HG02943 (cell line): ENCODE data around the gene TMOD1.
A peak's percentile ranks its signal among the peaks of the same experiment; 100 is the strongest.

Experiments
- ATAC-seq: cut with Tn5 transposase; IDR thresholded peaks from one replicate; pipeline ENCODE4 v1.9.1; 2021; ENCODE audit warnings: mild to moderate bottlenecking, low read depth, moderate library complexity; ENCODE audit not compliant: unreplicated experiment

The TMOD1 gene

DNA sequence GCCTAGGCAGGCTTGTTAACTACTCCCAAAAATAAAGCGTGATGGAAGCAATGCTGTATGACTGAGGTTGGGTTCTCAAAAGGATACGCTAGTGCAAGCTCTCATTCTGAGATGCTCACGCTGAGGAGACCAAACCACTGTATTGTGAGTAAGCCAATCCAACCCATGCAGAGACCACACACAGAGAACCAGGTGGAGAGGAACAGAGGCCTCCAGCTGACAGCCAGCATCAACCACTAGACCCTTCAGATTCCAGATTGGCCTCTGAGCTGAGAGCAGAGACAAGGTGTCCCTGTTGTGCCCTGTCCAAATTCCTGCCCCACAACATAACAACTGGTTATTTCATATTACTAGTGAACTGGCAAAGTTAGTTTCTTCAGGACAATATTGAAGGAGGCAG lies 127.2 kb downstream of the TMOD1 start:
- ATAC-seq = no peak

DNA sequence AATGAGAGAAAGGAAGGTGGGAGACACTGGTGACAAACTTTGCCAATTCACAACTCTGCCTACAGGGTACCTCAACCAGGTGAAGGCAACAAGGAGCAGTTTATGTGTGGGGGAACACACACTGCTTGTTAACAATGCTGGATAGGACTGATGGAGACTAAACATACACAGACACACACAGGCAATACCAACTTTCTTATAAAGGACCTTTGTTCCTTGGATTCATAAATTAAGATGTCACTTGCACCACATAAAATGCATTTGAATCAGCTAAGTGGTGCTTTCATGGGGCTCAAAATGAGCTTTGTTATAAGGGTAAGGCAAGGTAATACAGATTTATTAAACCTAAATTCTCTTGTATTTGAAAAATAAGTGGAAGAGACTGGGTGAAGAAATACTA lies 127.7 kb downstream of the TMOD1 start:
- no peak for ATAC-seq

GRCh38 chr9:97630591-97630990 lies 129.1 kb downstream of the TMOD1 start:
- ATAC-seq = no peak

- peak; percentile 18 for ATAC-seq
Observed at GRCh38 chr9:97632248-97632984, 130.9 kb downstream of the TMOD1 start.

DNA sequence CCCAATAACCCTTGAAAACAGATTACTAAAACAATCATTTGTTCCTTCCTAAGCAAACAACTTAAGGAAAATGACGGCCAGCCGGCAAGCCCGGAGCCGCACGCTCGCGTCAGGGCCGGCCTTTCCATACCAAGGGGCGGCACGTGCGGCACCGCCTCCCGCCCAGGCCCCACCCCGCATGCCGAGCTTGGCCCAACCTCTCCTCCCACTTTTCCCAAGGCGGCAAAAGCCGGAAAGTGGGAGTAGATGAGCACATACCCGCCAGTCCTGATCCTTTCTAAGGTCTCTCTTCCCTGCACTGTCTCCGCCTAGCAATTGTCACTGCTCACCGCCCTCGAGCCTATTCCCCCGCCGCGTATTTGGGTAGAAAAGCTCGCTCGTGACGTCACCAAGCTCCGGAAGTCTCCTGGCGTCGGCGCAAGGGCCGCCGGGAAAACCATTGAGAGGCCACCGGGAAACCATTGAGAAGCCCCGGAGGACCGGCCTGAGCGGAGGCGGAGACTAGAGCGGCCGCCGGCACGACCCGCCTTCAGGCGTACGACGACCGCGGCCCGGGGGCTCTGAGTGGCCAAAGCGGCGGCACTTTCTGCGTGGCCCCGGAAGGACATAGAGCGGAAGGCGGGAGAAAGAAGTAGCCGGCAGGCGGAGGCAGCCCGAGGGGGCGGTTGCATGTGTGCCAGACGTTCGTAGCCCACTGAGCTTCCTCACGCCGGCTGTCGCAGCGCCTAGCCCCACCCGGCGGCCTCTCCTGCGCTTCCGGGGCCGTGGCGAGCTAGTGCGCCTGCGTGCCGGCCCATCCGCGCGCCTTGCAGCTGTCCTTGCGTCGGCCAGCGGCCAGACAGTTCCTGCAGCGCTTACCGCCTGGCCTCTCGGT lies 131.8 kb downstream of the TMOD1 start, which contains the start of the genes NCBP1 and TSTD2:
Gene NCBP1 (plus strand): TSS at position 837 of the 874 bp plus-strand sequence. CDS start 61 bp downstream, outside the sequence.
Gene TSTD2 (minus strand): TSS at position 384 of the 874 bp plus-strand sequence. CDS start 5,806 bp downstream, outside the sequence.
- peak; percentile 90 for ATAC-seq

- no peak for ATAC-seq
Observed at GRCh38 chr9:97633859-97634490, 132.5 kb downstream of the TMOD1 start.

DNA sequence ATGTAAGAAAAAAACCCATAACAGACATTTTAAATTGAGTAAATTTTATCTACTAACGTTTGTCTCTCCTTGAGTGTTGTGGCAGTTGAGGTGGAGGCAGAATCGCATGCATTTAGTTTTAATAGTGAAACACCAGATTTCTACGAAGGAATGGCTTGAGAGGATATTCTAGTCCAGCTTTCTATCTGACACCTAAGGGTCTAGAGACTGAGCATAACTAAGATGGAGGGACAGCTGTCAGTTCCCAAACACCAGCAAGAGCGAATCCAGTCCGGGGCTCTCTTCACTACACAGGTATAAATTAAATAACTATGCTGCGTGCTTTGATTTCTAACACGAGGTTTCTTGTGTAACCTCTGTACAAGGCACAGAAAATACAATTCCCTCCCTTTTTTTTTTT lies 133.6 kb downstream of the TMOD1 start:
- ATAC-seq = no peak

DNA sequence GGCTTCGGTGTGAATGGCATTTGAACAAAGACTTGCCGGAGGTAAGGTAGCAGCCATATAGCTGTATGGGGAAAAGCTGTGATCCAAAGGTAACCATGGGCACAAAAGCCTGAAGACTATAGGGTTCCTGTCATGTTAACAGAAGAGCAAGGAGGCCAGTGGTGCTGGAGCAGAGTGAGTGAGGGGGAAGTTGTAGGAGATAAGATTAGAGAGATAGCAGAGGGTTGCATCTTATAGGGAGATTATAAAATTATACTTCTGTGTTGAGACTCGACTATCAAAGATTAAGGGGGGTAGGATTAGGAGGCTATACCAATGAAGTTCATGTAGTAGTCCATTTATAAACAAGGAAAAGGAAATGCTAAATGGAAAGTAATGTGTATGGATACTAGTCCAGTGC lies 135.4 kb downstream of the TMOD1 start:
- no peak for ATAC-seq

GRCh38 chr9:97638666-97639065 lies 137.2 kb downstream of the TMOD1 start:
- ATAC-seq = no peak

GRCh38 chr9:97640325-97640724 lies 138.9 kb downstream of the TMOD1 start:
- no peak for ATAC-seq

GRCh38 chr9:97645720-97646119 lies 144.3 kb downstream of the TMOD1 start:
- no peak for ATAC-seq

DNA sequence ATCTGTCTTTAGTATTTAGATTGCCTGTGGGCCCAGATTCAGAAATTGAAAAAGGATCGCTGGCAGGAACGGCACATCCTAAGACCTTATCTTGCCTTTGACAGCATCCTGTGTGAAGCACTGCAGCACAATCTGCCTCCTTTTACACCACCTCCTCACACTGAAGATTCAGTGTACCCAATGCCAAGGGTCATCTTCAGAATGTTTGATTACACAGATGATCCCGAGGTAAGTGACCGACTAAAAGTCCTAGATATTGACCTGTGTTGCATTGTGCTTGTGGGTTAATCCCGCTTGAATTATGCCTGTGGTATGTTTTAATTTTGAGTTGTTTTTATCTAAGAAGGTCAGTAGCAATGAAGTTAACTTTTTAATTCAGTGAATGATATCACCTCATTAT lies 146.5 kb downstream of the TMOD1 start:
- no peak for ATAC-seq
